Measurements from ENCODE around the gene REG4.

The REG4 gene

DNA sequence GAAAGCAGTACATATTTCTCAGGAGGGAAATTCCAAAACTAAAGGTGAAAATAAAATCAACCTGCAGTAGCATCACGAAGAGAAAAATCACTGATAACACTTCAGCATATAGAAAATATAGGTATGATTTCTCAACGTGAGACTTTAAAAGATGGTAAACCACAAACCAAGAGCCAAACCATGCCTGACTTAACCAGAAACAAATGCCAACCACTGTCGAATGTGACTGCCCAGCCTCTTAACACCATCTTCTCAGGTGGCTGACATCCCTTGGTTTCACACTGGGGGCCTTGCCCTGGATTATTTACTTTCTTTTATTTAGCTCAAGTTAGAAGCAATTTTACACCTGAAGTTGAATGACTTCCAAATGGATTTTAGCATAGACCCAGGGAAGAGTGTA lies 52.7 kb downstream of the REG4 start:
- TF ChIP-seq, protein P1, sequence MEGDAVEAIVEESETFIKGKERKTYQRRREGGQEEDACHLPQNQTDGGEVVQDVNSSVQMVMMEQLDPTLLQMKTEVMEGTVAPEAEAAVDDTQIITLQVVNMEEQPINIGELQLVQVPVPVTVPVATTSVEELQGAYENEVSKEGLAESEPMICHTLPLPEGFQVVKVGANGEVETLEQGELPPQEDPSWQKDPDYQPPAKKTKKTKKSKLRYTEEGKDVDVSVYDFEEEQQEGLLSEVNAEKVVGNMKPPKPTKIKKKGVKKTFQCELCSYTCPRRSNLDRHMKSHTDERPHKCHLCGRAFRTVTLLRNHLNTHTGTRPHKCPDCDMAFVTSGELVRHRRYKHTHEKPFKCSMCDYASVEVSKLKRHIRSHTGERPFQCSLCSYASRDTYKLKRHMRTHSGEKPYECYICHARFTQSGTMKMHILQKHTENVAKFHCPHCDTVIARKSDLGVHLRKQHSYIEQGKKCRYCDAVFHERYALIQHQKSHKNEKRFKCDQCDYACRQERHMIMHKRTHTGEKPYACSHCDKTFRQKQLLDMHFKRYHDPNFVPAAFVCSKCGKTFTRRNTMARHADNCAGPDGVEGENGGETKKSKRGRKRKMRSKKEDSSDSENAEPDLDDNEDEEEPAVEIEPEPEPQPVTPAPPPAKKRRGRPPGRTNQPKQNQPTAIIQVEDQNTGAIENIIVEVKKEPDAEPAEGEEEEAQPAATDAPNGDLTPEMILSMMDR (conservative IDR thresholded peaks at IDR 0.05; ENCODE audit: low read depth, low read length), result no peak
- no peaks in the 10 kb centered on the region for H4K20me1 ChIP-seq (ENCODE audit: insufficient read depth)
- H3K27ac ChIP-seq, result no peak overlapping the region
- H3K36me3 ChIP-seq (ENCODE audit: insufficient read depth), result no peaks in the 10 kb centered on the region
- H3K27me3 ChIP-seq (ENCODE audit: insufficient read depth, low read depth), result no peaks in the 10 kb centered on the region
- no peak overlapping the region for H3K9ac ChIP-seq
- H3K4me3 ChIP-seq (IDR thresholded peaks at IDR 0.05; ENCODE audit: insufficient read depth, low read depth, low read length), result no peak overlapping the region
- H3K79me2 ChIP-seq (ENCODE audit: insufficient read depth, low read depth), result no peaks in the 10 kb centered on the region
- H3K4me1 ChIP-seq (ENCODE audit: low read depth, poor library complexity, severe bottlenecking), result peaks cover 22% of the 10 kb centered on the region
- peak overlapping the region; percentile 57 for H3K4me2 ChIP-seq
- no peak overlapping the region for H2AFZ ChIP-seq (ENCODE audit: low read depth)

DNA sequence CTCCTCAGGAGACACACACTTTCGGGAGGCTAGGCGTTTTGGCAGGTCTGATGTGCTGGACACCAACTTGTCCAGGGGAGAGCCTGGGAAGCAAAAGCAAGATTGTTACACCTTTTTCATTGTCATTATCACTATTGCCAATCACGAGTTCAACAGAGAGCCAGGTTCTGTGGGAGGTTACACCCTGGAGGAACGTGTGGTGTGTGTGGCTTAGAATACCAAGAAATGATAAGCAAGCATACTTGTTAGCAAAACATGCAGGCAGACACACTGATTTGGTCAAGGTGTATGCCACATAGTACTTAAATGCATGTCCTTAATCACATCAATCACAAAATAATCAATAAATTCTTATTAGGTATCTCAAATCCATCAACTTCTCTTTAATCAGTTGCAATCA lies 58.7 kb downstream of the REG4 start:
- no peak overlapping the region for H2AFZ ChIP-seq (ENCODE audit: low read depth)
- no peaks in the 10 kb centered on the region for H3K27me3 ChIP-seq (ENCODE audit: insufficient read depth, low read depth)
- no peak overlapping the region for H3K9ac ChIP-seq
- no peaks in the 10 kb centered on the region for H4K20me1 ChIP-seq (ENCODE audit: insufficient read depth)
- H3K79me2 ChIP-seq (ENCODE audit: insufficient read depth, low read depth), result no peaks in the 10 kb centered on the region
- no peak overlapping the region for H3K27ac ChIP-seq
- no peaks in the 10 kb centered on the region for H3K36me3 ChIP-seq (ENCODE audit: insufficient read depth)
- TF ChIP-seq, protein P1 (conservative IDR thresholded peaks at IDR 0.05; ENCODE audit: low read depth, low read length), result no peak
- no peak overlapping the region for H3K4me2 ChIP-seq
- no peak overlapping the region for H3K4me3 ChIP-seq (IDR thresholded peaks at IDR 0.05; ENCODE audit: insufficient read depth, low read depth, low read length)
- peaks cover under 1% of the 10 kb centered on the region for H3K4me1 ChIP-seq (ENCODE audit: low read depth, poor library complexity, severe bottlenecking)

DNA sequence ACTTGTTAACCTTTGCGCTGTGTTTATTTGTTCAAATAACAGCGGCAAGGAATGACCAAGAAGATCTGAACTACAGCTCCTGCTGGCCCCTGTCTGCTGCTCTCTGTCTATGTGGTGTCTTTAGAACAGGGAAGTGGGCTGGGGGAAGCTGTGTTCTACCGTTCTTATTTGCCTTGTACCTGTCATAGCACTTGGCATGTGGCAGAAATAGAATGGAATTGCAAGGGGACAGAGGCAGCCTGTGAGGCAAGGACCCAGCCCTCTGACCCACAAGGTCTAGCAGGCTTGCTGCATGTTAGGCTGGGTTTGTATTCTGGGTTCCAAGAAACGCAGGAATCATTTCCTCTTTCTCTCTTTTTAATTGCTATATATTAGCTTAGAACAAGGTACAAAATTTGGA lies 63.2 kb downstream of the REG4 start:
- no peak overlapping the region for H2AFZ ChIP-seq (ENCODE audit: low read depth)
- H3K27me3 ChIP-seq (ENCODE audit: insufficient read depth, low read depth), result no peaks in the 10 kb centered on the region
- H4K20me1 ChIP-seq (ENCODE audit: insufficient read depth), result no peaks in the 10 kb centered on the region
- H3K4me3 ChIP-seq (IDR thresholded peaks at IDR 0.05; ENCODE audit: insufficient read depth, low read depth, low read length), result no peak overlapping the region
- H3K4me1 ChIP-seq (ENCODE audit: low read depth, poor library complexity, severe bottlenecking), result peaks cover 17% of the 10 kb centered on the region
- no peaks in the 10 kb centered on the region for H3K36me3 ChIP-seq (ENCODE audit: insufficient read depth)
- no peak overlapping the region for H3K9ac ChIP-seq
- TF ChIP-seq, protein P1 (conservative IDR thresholded peaks at IDR 0.05; ENCODE audit: low read depth, low read length), result no peak
- H3K79me2 ChIP-seq (ENCODE audit: insufficient read depth, low read depth), result no peaks in the 10 kb centered on the region
- H3K4me2 ChIP-seq, result no peak overlapping the region
- no peak overlapping the region for H3K27ac ChIP-seq

DNA sequence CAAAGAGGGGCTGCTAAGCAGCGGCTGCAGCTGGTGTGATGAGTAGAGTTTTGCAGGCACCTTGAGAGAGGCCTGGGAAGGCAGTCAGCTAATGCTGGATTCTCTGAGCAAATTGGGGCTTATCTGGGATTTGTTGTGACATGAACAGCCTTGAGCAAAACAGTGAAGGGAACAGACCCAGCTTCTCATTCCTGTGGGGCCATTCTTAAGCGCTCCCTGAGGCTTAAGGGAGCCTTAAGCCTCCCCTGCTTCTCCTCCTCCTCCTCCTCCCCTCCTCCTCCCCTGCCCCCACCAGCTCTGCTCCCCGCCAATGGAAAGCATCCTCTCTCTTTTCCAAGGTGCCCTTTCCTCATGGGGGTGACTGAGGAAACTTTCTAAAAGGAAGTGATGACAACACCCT lies 63.8 kb downstream of the REG4 start:
- Histone ChIP-seq H3K4me1 (ENCODE audit: low read depth, poor library complexity, severe bottlenecking) (peaks cover 17% of the 10 kb centered on the region), H3K79me2 (ENCODE audit: insufficient read depth, low read depth) (no peaks in the 10 kb centered on the region), H3K27me3 (ENCODE audit: insufficient read depth, low read depth) (no peaks in the 10 kb centered on the region), H2AFZ (ENCODE audit: low read depth) (no peak overlapping the region), H3K4me3 (IDR thresholded peaks at IDR 0.05; ENCODE audit: insufficient read depth, low read depth, low read length) (no peak overlapping the region), H3K36me3 (ENCODE audit: insufficient read depth) (no peaks in the 10 kb centered on the region), H3K4me2 (no peak overlapping the region), H3K27ac (no peak overlapping the region), H3K9ac (no peak overlapping the region), H4K20me1 (ENCODE audit: insufficient read depth) (no peaks in the 10 kb centered on the region)
- TF ChIP-seq, protein P1 (conservative IDR thresholded peaks at IDR 0.05; ENCODE audit: low read depth, low read length), result no peak

Data from KMS-11 (cell line).